SK-N-SH (cell line): ENCODE results near the gene RNF130. TPM values are rescaled to one million over a fixed set of nuclear protein-coding genes. Genes with fewer than 3 reads are reported as not detected.

Experiments
- CTCF ChIA-PET: fragments of 300-600, 350-600 bp; formaldehyde crosslinking; extraction: SDS; loops from one replicate; lab custom pipeline; 2021; lab: Yijun Ruan, JAX
- POLR2A ChIA-PET: fragments of 350-600 bp; sonication (Branson Sonifier 250); formaldehyde crosslinking; extraction: SDS; loops from one replicate; lab custom pipeline; 2020; ENCODE audit warnings: antibody characterized with exemption, inconsistent platforms; lab: Yijun Ruan, JAX
- DNase-seq: peaks from one replicate; pipeline ENCODE4 v3.0.0; 2012
- H2AFZ ChIP-seq: fragments of 200-600 bp; sonication (generic); 2 replicates; pipeline ENCODE4 v1.8.1; 2016; ENCODE audit warnings: antibody characterized with exemption, mild to moderate bottlenecking, low read depth
- H3F3A ChIP-seq: fragments of 200-600 bp; sonication (generic); replicated peaks from 2 replicates; pipeline ENCODE3; 2016; ENCODE audit warnings: antibody characterized with exemption, mild to moderate bottlenecking; ENCODE audit not compliant: insufficient read depth
- H3K27ac ChIP-seq, 2 experiments: fragments of 200-500 bp in 1 of 2; fragments of 200-600 bp in 1 of 2; sonication (Bioruptor generic) in 1 of 2; sonication (generic), shearing (Covaris generic) in 1 of 2; 2 replicates each; pipeline versions ENCODE4 v1.5.1 to v1.6.1; 2014 to 2016; ENCODE audit warnings: low read depth in 2 of 2, inconsistent platforms in 1 of 2, low read length in 1 of 2, mild to moderate bottlenecking in 1 of 2, mixed read lengths in 1 of 2
- H3K27me3 ChIP-seq: fragments of 200-600 bp; sonication (generic), shearing (Covaris generic); 2 replicates; pipeline ENCODE4 v1.6.1; 2016; ENCODE audit warnings: mixed run types; ENCODE audit not compliant: insufficient read depth
- H3K36me3 ChIP-seq, 2 experiments: fragments of 200-500 bp in 1 of 2; fragments of 200-600 bp in 1 of 2; sonication (Bioruptor generic) in 1 of 2; sonication (generic) in 1 of 2; replicated peaks in 1 of 2; 2 replicates each; pipeline versions ENCODE3 to v1.5.1; 2014 to 2016; ENCODE audit warnings: low read length in 1 of 2, mild to moderate bottlenecking in 1 of 2; ENCODE audit not compliant: insufficient read depth in 2 of 2, control insufficient read depth in 1 of 2
- H3K4me1 ChIP-seq, 2 experiments: fragments of 200-500 bp in 1 of 2; fragments of 200-600 bp in 1 of 2; sonication (Bioruptor generic) in 1 of 2; sonication (generic), shearing (Covaris generic) in 1 of 2; 2 replicates each; pipeline versions ENCODE4 v1.5.1 to v1.6.1; 2014 to 2016; ENCODE audit warnings: low read depth in 1 of 2, low read length in 1 of 2, mixed run types in 1 of 2; ENCODE audit not compliant: insufficient read depth in 2 of 2, control insufficient read depth in 1 of 2
- H3K4me2 ChIP-seq: fragments of 200-600 bp; sonication (generic), shearing (Covaris generic); 2 replicates; pipeline ENCODE4 v1.6.1; 2017; ENCODE audit warnings: mixed run types
- H3K4me3 ChIP-seq, 2 experiments: fragments of 200-500 bp in 1 of 2; fragments of 200-600 bp in 1 of 2; sonication (Bioruptor generic) in 1 of 2; sonication (generic), shearing (Covaris generic) in 1 of 2; 2 replicates each; pipeline versions ENCODE4 v1.5.1 to v1.8.1; 2014 to 2016; ENCODE audit warnings: low read depth in 2 of 2, inconsistent platforms in 1 of 2, low read length in 1 of 2, mild to moderate bottlenecking in 1 of 2, mixed read lengths in 1 of 2, moderate library complexity in 1 of 2
- H3K79me2 ChIP-seq: fragments of 200-600 bp; sonication (generic); 2 replicates; pipeline ENCODE4 v1.8.1; 2017; ENCODE audit warnings: mild to moderate bottlenecking; ENCODE audit not compliant: insufficient read depth
- H3K9ac ChIP-seq: fragments of 200-600 bp; sonication (generic); 2 replicates; pipeline ENCODE4 v1.6.1; 2017; ENCODE audit warnings: mixed run types
- H3K9me2 ChIP-seq: fragments of 200-600 bp; sonication (generic); 2 replicates; pipeline ENCODE4 v1.6.1; 2017; ENCODE audit warnings: mixed run types
- H3K9me3 ChIP-seq: fragments of 200-600 bp; sonication (generic); 2 replicates; pipeline ENCODE4 v1.6.1; 2017; ENCODE audit warnings: mixed run types, mild to moderate bottlenecking, moderate library complexity
- H4K20me1 ChIP-seq: fragments of 200-600 bp; sonication (generic); 2 replicates; pipeline ENCODE4 v1.6.1; 2017; ENCODE audit warnings: mild to moderate bottlenecking, mixed run types; ENCODE audit not compliant: insufficient read depth
- EP300 ChIP-seq, 2 experiments: IDR thresholded peaks; 2 replicates each; pipeline versions ENCODE4 v1.4.0 to v1.6.1; 2012; ENCODE audit warnings: borderline replicate concordance in 1 of 2, low read depth in 1 of 2, low read length in 1 of 2
- GABPA ChIP-seq: IDR thresholded peaks from 2 replicates; pipeline ENCODE4 v1.4.0; 2012; ENCODE audit warnings: low read depth, mild to moderate bottlenecking
- GATA2 ChIP-seq: sonication (generic); formaldehyde crosslinking; IDR thresholded peaks from 2 replicates; pipeline ENCODE4 v1.5.0; 2020; ENCODE audit warnings: mild to moderate bottlenecking, missing genetic modification reagents
- MEF2A ChIP-seq: IDR thresholded peaks from 2 replicates; pipeline ENCODE4 v1.4.0; 2012; ENCODE audit warnings: low read depth, borderline replicate concordance
- PBX3 ChIP-seq: IDR thresholded peaks from 2 replicates; pipeline ENCODE4; 2012
- RCOR1 ChIP-seq: fragments of 150-350 bp; IDR thresholded peaks from 2 replicates; pipeline ENCODE4 v1.6.1; 2017; ENCODE audit warnings: antibody characterized with exemption, low read length
- REST ChIP-seq: IDR thresholded peaks from 2 replicates; pipeline ENCODE4 v1.6.1; 2012; ENCODE audit warnings: mild to moderate bottlenecking, low read depth, low read length, moderate library complexity
- RXRA ChIP-seq: IDR thresholded peaks from 2 replicates; pipeline ENCODE4 v1.4.0; 2012; ENCODE audit warnings: low read depth, mild to moderate bottlenecking, borderline replicate concordance
- SIN3A ChIP-seq: IDR thresholded peaks from 2 replicates; pipeline ENCODE4 v1.6.1; 2012; ENCODE audit warnings: low read depth, mild to moderate bottlenecking, low read length, moderate library complexity, borderline replicate concordance
- SMC3 ChIP-seq: IDR thresholded peaks from 2 replicates; pipeline ENCODE4 v1.6.1; 2012; ENCODE audit warnings: low read depth, low read length, improper control_type of control experiment
- USF1 ChIP-seq: IDR thresholded peaks from 2 replicates; pipeline ENCODE4 v1.4.0; 2012; ENCODE audit warnings: low read depth, borderline replicate concordance
- USF2 ChIP-seq: fragments of 150-350 bp; IDR thresholded peaks from 2 replicates; pipeline ENCODE4 v1.6.1; 2017; ENCODE audit warnings: antibody characterized with exemption, low read length, low read depth, borderline replicate concordance
- ZBTB33 ChIP-seq: IDR thresholded peaks from 2 replicates; pipeline ENCODE4 v1.4.0; 2012; ENCODE audit warnings: low read depth, borderline replicate concordance
- WGBS: methylation state at CpG from one replicate; pipeline ENCODE4 v1.1.6; 2017; ENCODE audit warnings: low lambda C conversion rate; 5-methylcytosine and 5-hydroxymethylcytosine counted together
- polyA plus RNA-seq, 3 experiments: library from polyadenylated mRNA; depleted of rRNA; stranded (reverse); fragments of >200 nt; gene quantifications; 2 replicates each; pipeline ENCODE4 v1.2.3, GENCODE V29; 2012
- TF ChIP-seq, protein P1 (sequence below): IDR thresholded peaks from 2 replicates; pipeline ENCODE4 v1.4.0; 2012; ENCODE audit warnings: low read depth

The RNF130 gene
- polyA plus RNA-seq, 1 of the 3 experiments (the other 2 are of a cell fraction), result 41.4 TPM

- TF ChIP-seq USF2, result no peak
Observed at GRCh38 chr5:180059326-180059725, 12.2 kb downstream of the RNF130 start (continued).

GRCh38 chr5:180056153-180056552, 15.4 kb downstream of the RNF130 start:
- Histone ChIP-seq H3K4me1 (peaks cover 3 to 7% of the 10 kb centered on the region in 2 experiments; a peak in 1 of 4 replicates), H3K4me2 (no peak overlapping the region), H3K9me2 (no peaks in the 10 kb centered on the region), H3K79me2 (peaks cover 77% of the 10 kb centered on the region; the same call in 1 of the 2 replicates), H2AFZ (no peak overlapping the region), H4K20me1 (peaks cover 5% of the 10 kb centered on the region; the same call in 1 of the 2 replicates), H3K9me3 (no peaks in the 10 kb centered on the region), H3K4me3 (no peak overlapping the region), H3K36me3 (peaks cover 0 to 5% of the 10 kb centered on the region in 2 experiments), H3K9ac (no peak overlapping the region), H3K27me3 (no peaks in the 10 kb centered on the region), H3F3A (no peaks in the 10 kb centered on the region), H3K27ac (no peak overlapping the region)
- peak; percentile 27 for DNase-seq
- 97% methylated on average over 1 of the region's 1 CpG for WGBS
- ChIA-PET POLR2A (no interaction called here), CTCF (no interaction called here)
- TF ChIP-seq SIN3A, result no peak
- TF ChIP-seq ZBTB33, result no peak
- TF ChIP-seq EP300 (IDR thresholded peaks at IDR 0.05; ENCODE audit: borderline replicate concordance in 1 of 2, low read depth in 1 of 2, low read length in 1 of 2), result no peak
- no peak for TF ChIP-seq PBX3
- 0 out of 2 replicates have a peak, but pooled peaks have one; percentile 8 for TF ChIP-seq GATA2 (CRISPR knock-in tag)
- TF ChIP-seq GABPA, result no peak
- TF ChIP-seq, protein P1, sequence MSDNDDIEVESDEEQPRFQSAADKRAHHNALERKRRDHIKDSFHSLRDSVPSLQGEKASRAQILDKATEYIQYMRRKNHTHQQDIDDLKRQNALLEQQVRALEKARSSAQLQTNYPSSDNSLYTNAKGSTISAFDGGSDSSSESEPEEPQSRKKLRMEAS, result no peak
- TF ChIP-seq RXRA, result no peak

- no peak overlapping the region for H3K27ac ChIP-seq
- no peaks in the 10 kb centered on the region for H3K9me3 ChIP-seq
- H3K4me1 ChIP-seq, result peaks cover 7% of the 10 kb centered on the region in 2 experiments; a peak in 2 of 4 replicates
- DNase-seq, result no peak
- TF ChIP-seq SMC3, result no peak
- no peak for TF ChIP-seq MEF2A
- no peak for TF ChIP-seq REST
- TF ChIP-seq RCOR1, result no peak
- TF ChIP-seq USF1, result no peak
- no peaks in the 10 kb centered on the region for H3K27me3 ChIP-seq
- WGBS, result 81% methylated on average over 6 of the region's 6 CpGs
- no peak overlapping the region for H3K4me2 ChIP-seq
- H2AFZ ChIP-seq, result no peak overlapping the region
- H3K79me2 ChIP-seq, result peaks cover 73% of the 10 kb centered on the region
- no peaks in the 10 kb centered on the region for H3F3A ChIP-seq
- H3K36me3 ChIP-seq, result peaks cover 0 to 5% of the 10 kb centered on the region in 2 experiments
- POLR2A ChIA-PET, result no interaction called here
- peaks cover 10% of the 10 kb centered on the region; the same call in 1 of the 2 replicates for H4K20me1 ChIP-seq
- CTCF ChIA-PET, result interaction anchor here (0.7 kb wide), 1 partner anchor 9 kb away, joined by 3 read pairs; no protein-coding TSS in a partner anchor
- no peak overlapping the region for H3K9ac ChIP-seq
- H3K9me2 ChIP-seq, result no peaks in the 10 kb centered on the region
- no peak overlapping the region for H3K4me3 ChIP-seq
Observed at GRCh38 chr5:180054226-180054625, 17.3 kb downstream of the RNF130 start.
